WTC11 (cell line): ENCODE results near the gene RFX3. TPM values are rescaled to one million over a fixed set of nuclear protein-coding genes. Genes with fewer than 3 reads are reported as not detected.
A peak's percentile ranks its signal among the peaks of the same experiment; 100 is the strongest.

ENCODE experiments used
- ATAC-seq: fragments of 200-7000 bp; cut with Tn5 transposase; 2 replicates; pipeline ENCODE4 v1.10.0; 2021; ENCODE audit warnings: mild to moderate bottlenecking, moderate library complexity
- CTCF ChIA-PET: fragments of 300-600 bp; sonication (Branson Sonifier 250); formaldehyde crosslinking; loops from one replicate; lab custom pipeline; 2021; ENCODE audit warnings: antibody characterized with exemption; lab: Charles Lee
- POLR2A ChIA-PET: fragments of 350-600 bp; sonication (Branson Sonifier 250); formaldehyde crosslinking; loops from one replicate; lab custom pipeline; 2021; ENCODE audit warnings: antibody characterized with exemption; lab: Charles Lee
- DNase-seq: peaks from one replicate; pipeline ENCODE4 v3.0.0; 2021; ENCODE audit warnings: low spot score
- H3K27ac Mint-ChIP-seq: 2 replicates; pipeline ENCODE4 v1.8.0; 2021; ENCODE audit warnings: mixed read lengths
- H3K27me3 Mint-ChIP-seq: 2 replicates; pipeline ENCODE4 v1.8.0; 2021; ENCODE audit warnings: low read depth, mild to moderate bottlenecking, moderate library complexity, mixed read lengths
- H3K36me3 Mint-ChIP-seq: 2 replicates; pipeline ENCODE4 v1.8.0; 2021; ENCODE audit warnings: mixed read lengths
- H3K4me1 Mint-ChIP-seq: 2 replicates; pipeline ENCODE4 v1.8.0; 2022; ENCODE audit warnings: mixed read lengths
- H3K4me3 Mint-ChIP-seq: 2 replicates; pipeline ENCODE4 v1.8.0; 2021; ENCODE audit warnings: mild to moderate bottlenecking, moderate library complexity, mixed read lengths
- H3K9me3 Mint-ChIP-seq: 2 replicates; pipeline ENCODE4 v1.8.0; 2021; ENCODE audit warnings: mixed read lengths
- CREB1 ChIP-seq: sonication (generic); formaldehyde crosslinking; IDR thresholded peaks from 2 replicates; pipeline ENCODE4 v1.8.0; 2023; ENCODE audit warnings: mild to moderate bottlenecking, missing genetic modification reagents
- ETV6 ChIP-seq: sonication (generic); formaldehyde crosslinking; IDR thresholded peaks from 2 replicates; pipeline ENCODE4 v1.8.1; 2022; ENCODE audit warnings: mild to moderate bottlenecking, missing genetic modification reagents
- FOXJ3 ChIP-seq: sonication (generic); formaldehyde crosslinking; IDR thresholded peaks from 2 replicates; pipeline ENCODE4 v1.9.0; 2021; ENCODE audit warnings: missing genetic modification reagents, mild to moderate bottlenecking, borderline replicate concordance
- FOXK1 ChIP-seq: sonication (generic); formaldehyde crosslinking; IDR thresholded peaks from 2 replicates; pipeline ENCODE4 v1.8.0; 2022; ENCODE audit warnings: mild to moderate bottlenecking, moderate library complexity, missing genetic modification reagents
- GABPB1 ChIP-seq: sonication (generic); formaldehyde crosslinking; IDR thresholded peaks from 2 replicates; pipeline ENCODE4 v1.8.1; 2023; ENCODE audit warnings: mild to moderate bottlenecking, missing genetic modification reagents
- IRF2 ChIP-seq: sonication (generic); formaldehyde crosslinking; IDR thresholded peaks from 2 replicates; pipeline ENCODE4 v1.8.0; 2022; ENCODE audit warnings: low read depth, missing genetic modification reagents, borderline replicate concordance
- JAZF1 ChIP-seq: fragments of 250-450 bp; sonication (Bioruptor Pico); IDR thresholded peaks from 2 replicates; pipeline ENCODE4 v1.9.0; 2021; ENCODE audit warnings: moderate library complexity, mild to moderate bottlenecking, inconsistent platforms
- JUN ChIP-seq: sonication (generic); formaldehyde crosslinking; IDR thresholded peaks from 2 replicates; pipeline ENCODE4 v1.8.0; 2023; ENCODE audit warnings: mild to moderate bottlenecking, missing genetic modification reagents
- NFATC4 ChIP-seq: fragments of 250-450 bp; sonication (Bioruptor Pico); IDR thresholded peaks from 2 replicates; pipeline ENCODE4 v1.9.0; 2021; ENCODE audit warnings: mild to moderate bottlenecking
- NFYB ChIP-seq: sonication (generic); formaldehyde crosslinking; conservative IDR thresholded peaks from 2 replicates; pipeline ENCODE4 v1.8.0; 2022; ENCODE audit warnings: low read depth, missing genetic modification reagents
- NR1H2 ChIP-seq: sonication (generic); formaldehyde crosslinking; IDR thresholded peaks from 2 replicates; pipeline ENCODE4 v1.9.0; 2021; ENCODE audit warnings: mild to moderate bottlenecking, moderate library complexity, missing genetic modification reagents
- NR2C2 ChIP-seq: sonication (generic); formaldehyde crosslinking; IDR thresholded peaks from 2 replicates; pipeline ENCODE4 v1.8.0; 2022; ENCODE audit warnings: mild to moderate bottlenecking, missing genetic modification reagents
- NR3C1 ChIP-seq: sonication (generic); formaldehyde crosslinking; conservative IDR thresholded peaks from 2 replicates; pipeline ENCODE4 v1.8.1; 2023; ENCODE audit warnings: low read depth, mild to moderate bottlenecking, missing genetic modification reagents
- PRRX2 ChIP-seq: fragments of 250-450 bp; sonication (Bioruptor Pico); IDR thresholded peaks from 2 replicates; pipeline ENCODE4 v1.8.0; 2021; ENCODE audit warnings: mild to moderate bottlenecking
- SP1 ChIP-seq: sonication (generic); formaldehyde crosslinking; conservative IDR thresholded peaks from 2 replicates; pipeline ENCODE4 v1.8.1; 2022; ENCODE audit warnings: missing genetic modification reagents
- ZNF138 ChIP-seq: sonication (generic); formaldehyde crosslinking; conservative IDR thresholded peaks from 2 replicates; pipeline ENCODE4 v1.8.1; 2022; ENCODE audit warnings: mild to moderate bottlenecking, moderate library complexity, missing genetic modification reagents
- total RNA-seq: library from RNA; stranded (reverse); gene quantifications from 3 replicates; pipeline ENCODE4 v1.2.3, GENCODE V29; 2021
- TF ChIP-seq, protein P1 (sequence below): fragments of 200-600 bp; IDR thresholded peaks from 2 replicates; pipeline ENCODE4 v1.8.0; 2022; ENCODE audit warnings: antibody characterized with exemption
- TF ChIP-seq, protein P2 (sequence below): sonication (generic); formaldehyde crosslinking; IDR thresholded peaks from 2 replicates; pipeline ENCODE4 v1.8.1; 2023; ENCODE audit warnings: mild to moderate bottlenecking, missing genetic modification reagents, moderate library complexity
- TF ChIP-seq, protein P3 (sequence below): sonication (generic); formaldehyde crosslinking; IDR thresholded peaks from 2 replicates; pipeline ENCODE4 v1.8.0; 2022; ENCODE audit warnings: mild to moderate bottlenecking, missing genetic modification reagents
- TF ChIP-seq, protein P4 (sequence below): sonication (generic); formaldehyde crosslinking; IDR thresholded peaks from 2 replicates; pipeline ENCODE4 v1.8.1; 2023; ENCODE audit warnings: mild to moderate bottlenecking, moderate library complexity, missing genetic modification reagents
- TF ChIP-seq, protein P5 (sequence below): sonication (generic); formaldehyde crosslinking; IDR thresholded peaks from 2 replicates; pipeline ENCODE4 v1.8.1; 2022; ENCODE audit warnings: low read depth, missing genetic modification reagents, borderline replicate concordance
- TF ChIP-seq, protein P6 (sequence below): fragments of 250-450 bp; sonication (Bioruptor Pico); IDR thresholded peaks from 2 replicates; pipeline ENCODE4 v1.9.0; 2021; ENCODE audit warnings: moderate library complexity, mild to moderate bottlenecking, inconsistent platforms, borderline replicate concordance
- TF ChIP-seq, protein P7 (sequence below): sonication (generic); formaldehyde crosslinking; IDR thresholded peaks from 2 replicates; pipeline ENCODE4 v1.8.1; 2022; ENCODE audit warnings: mild to moderate bottlenecking, moderate library complexity, missing genetic modification reagents

RFX3 gene
- total RNA-seq, 1 experiment from 2014 or later = 13.7 TPM

DNA sequence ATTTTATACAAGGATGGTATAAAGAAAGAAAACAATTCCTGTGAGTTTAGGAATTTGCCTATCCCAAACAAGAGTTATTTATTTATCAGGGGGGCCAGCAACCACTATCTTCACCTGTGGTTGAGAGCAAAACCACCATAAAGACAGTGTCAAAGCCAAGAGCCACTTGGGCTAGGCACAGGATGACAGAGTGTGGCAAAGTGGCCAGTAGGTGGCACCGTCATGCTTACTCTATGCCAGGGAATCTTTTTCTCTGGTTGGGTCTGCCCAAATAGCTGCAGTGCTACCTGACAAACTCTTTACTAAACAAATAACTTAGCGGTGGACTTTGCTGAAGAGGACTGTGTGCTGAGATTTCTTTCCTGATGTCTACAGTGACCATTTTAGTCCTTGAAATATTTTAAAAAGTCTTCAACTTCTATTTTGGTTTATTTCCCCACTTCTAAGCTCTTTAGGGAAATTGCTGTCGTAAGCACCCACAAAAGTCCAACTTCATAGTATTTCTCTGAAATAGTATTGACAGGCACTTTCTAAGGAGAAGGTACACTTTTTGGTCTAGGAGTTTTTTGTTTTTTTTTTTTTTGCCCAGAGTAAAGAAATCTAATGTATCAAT lies 285.0 kb downstream of the RFX3 start:
- Mint-ChIP-seq H3K9me3 (no peaks in the 10 kb centered on the region), H3K4me3 (no peak overlapping the region), H3K27me3 (no peaks in the 10 kb centered on the region), H3K4me1 (peaks cover 12% of the 10 kb centered on the region), H3K36me3 (no peaks in the 10 kb centered on the region), H3K27ac (peak overlapping the region; percentile 12)
- ATAC-seq = peak; percentile 98
- peak; percentile 77 for DNase-seq
- CTCF ChIA-PET = interaction anchor here (0.6 to 4.5 kb wide), 37 partner anchors 9 to 886 kb away, joined by 3 to 94 read pairs (median 4); no protein-coding TSS in a partner anchor
- POLR2A ChIA-PET = interaction anchor here (0.7 kb wide), 1 partner anchor 492 kb away, joined by 3 read pairs; no protein-coding TSS in a partner anchor
- TF ChIP-seq, protein P1, sequence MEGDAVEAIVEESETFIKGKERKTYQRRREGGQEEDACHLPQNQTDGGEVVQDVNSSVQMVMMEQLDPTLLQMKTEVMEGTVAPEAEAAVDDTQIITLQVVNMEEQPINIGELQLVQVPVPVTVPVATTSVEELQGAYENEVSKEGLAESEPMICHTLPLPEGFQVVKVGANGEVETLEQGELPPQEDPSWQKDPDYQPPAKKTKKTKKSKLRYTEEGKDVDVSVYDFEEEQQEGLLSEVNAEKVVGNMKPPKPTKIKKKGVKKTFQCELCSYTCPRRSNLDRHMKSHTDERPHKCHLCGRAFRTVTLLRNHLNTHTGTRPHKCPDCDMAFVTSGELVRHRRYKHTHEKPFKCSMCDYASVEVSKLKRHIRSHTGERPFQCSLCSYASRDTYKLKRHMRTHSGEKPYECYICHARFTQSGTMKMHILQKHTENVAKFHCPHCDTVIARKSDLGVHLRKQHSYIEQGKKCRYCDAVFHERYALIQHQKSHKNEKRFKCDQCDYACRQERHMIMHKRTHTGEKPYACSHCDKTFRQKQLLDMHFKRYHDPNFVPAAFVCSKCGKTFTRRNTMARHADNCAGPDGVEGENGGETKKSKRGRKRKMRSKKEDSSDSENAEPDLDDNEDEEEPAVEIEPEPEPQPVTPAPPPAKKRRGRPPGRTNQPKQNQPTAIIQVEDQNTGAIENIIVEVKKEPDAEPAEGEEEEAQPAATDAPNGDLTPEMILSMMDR = peak; percentile 56
- no peak for TF ChIP-seq ETV6

DNA sequence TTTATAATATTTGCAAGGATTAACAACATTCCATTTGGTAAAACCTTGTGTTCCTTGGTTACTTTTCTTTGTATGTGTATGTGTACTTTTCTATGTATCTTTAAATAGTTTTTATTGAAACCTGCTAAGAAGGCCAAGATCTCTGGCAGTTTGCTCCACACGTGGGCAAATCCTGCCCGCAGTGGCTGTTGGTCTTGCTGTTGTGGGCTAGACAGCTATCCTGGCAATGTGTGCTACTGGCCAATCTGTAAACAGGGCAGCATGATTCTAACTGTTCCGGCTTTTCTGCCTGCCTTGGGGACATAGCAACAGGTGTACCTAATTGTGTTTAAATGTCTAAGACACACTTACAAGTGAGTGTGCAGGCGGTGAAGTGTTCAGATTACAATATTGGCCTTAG lies 286.6 kb downstream of the RFX3 start:
- no peak overlapping the region for H3K27ac Mint-ChIP-seq
- H3K4me1 Mint-ChIP-seq = peaks cover 12% of the 10 kb centered on the region
- no peaks in the 10 kb centered on the region for H3K27me3 Mint-ChIP-seq
- no peak overlapping the region for H3K4me3 Mint-ChIP-seq
- ATAC-seq (no peak), DNase-seq (no peak)
- ChIA-PET POLR2A (no interaction called here), CTCF (interaction anchor here (1.5 to 4.5 kb wide), 2 partner anchors 202 to 379 kb away, joined by 3 to 94 read pairs; no protein-coding TSS in a partner anchor)
- H3K9me3 Mint-ChIP-seq = no peaks in the 10 kb centered on the region
- no peak for TF ChIP-seq GABPB1 (CRISPR knock-in tag)
- TF ChIP-seq NFYB (CRISPR knock-in tag) = no peak
- no peak for TF ChIP-seq CREB1 (CRISPR knock-in tag)
- no peak for TF ChIP-seq FOXK1 (CRISPR knock-in tag)
- no peak for TF ChIP-seq JUN (CRISPR knock-in tag)
- TF ChIP-seq NR3C1 (CRISPR knock-in tag) = no peak
- no peak for TF ChIP-seq JAZF1 (CRISPR knock-in tag)
- TF ChIP-seq SP1 (CRISPR knock-in tag) = no peak
- no peak for TF ChIP-seq NR1H2 (CRISPR knock-in tag)
- TF ChIP-seq, protein P2, sequence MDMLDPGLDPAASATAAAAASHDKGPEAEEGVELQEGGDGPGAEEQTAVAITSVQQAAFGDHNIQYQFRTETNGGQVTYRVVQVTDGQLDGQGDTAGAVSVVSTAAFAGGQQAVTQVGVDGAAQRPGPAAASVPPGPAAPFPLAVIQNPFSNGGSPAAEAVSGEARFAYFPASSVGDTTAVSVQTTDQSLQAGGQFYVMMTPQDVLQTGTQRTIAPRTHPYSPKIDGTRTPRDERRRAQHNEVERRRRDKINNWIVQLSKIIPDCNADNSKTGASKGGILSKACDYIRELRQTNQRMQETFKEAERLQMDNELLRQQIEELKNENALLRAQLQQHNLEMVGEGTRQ (CRISPR knock-in tag) = no peak
- no peak for TF ChIP-seq FOXJ3 (CRISPR knock-in tag)
- no peak for TF ChIP-seq ZNF138 (CRISPR knock-in tag)
- TF ChIP-seq, protein P3, sequence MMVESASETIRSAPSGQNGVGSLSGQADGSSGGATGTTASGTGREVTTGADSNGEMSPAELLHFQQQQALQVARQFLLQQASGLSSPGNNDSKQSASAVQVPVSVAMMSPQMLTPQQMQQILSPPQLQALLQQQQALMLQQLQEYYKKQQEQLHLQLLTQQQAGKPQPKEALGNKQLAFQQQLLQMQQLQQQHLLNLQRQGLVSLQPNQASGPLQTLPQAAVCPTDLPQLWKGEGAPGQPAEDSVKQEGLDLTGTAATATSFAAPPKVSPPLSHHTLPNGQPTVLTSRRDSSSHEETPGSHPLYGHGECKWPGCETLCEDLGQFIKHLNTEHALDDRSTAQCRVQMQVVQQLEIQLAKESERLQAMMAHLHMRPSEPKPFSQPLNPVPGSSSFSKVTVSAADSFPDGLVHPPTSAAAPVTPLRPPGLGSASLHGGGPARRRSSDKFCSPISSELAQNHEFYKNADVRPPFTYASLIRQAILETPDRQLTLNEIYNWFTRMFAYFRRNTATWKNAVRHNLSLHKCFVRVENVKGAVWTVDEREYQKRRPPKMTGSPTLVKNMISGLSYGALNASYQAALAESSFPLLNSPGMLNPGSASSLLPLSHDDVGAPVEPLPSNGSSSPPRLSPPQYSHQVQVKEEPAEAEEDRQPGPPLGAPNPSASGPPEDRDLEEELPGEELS = no peak
- no peak for TF ChIP-seq NFATC4 (CRISPR knock-in tag)
- TF ChIP-seq PRRX2 (CRISPR knock-in tag) = no peak
- TF ChIP-seq NR2C2 = no peak
- no peaks in the 10 kb centered on the region for H3K36me3 Mint-ChIP-seq

DNA sequence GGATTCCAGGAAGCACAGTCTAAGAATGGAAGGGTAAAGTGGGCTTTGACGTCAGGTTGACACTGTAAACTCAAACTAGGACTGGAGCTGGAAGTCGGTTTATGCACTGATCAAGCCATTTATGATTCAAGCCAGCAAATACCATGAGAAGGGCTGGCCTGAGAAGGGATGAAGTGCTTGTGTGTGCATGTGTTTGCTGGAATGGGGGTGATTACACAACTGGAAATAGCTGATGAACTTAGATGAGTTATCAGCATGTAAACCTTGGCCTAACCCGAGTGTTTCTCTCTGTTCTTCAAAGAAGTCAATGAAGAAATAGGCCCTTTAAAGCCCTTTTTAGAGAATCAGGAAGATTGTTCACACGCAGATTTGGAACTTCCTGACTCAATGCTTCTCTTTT lies 287.6 kb downstream of the RFX3 start:
- Mint-ChIP-seq H3K36me3 (no peaks in the 10 kb centered on the region), H3K4me3 (no peak overlapping the region)
- CTCF ChIA-PET = interaction anchor here (4.5 kb wide), 1 partner anchor 203 kb away, joined by 94 read pairs; no protein-coding TSS in a partner anchor
- TF ChIP-seq NFATC4 (CRISPR knock-in tag) = no peak
- TF ChIP-seq, protein P4, sequence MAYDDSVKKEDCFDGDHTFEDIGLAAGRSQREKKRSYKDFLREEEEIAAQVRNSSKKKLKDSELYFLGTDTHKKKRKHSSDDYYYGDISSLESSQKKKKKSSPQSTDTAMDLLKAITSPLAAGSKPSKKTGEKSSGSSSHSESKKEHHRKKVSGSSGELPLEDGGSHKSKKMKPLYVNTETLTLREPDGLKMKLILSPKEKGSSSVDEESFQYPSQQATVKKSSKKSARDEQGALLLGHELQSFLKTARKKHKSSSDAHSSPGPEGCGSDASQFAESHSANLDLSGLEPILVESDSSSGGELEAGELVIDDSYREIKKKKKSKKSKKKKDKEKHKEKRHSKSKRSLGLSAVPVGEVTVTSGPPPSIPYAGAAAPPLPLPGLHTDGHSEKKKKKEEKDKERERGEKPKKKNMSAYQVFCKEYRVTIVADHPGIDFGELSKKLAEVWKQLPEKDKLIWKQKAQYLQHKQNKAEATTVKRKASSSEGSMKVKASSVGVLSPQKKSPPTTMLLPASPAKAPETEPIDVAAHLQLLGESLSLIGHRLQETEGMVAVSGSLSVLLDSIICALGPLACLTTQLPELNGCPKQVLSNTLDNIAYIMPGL (CRISPR knock-in tag) = no peak
- no peak for TF ChIP-seq FOXJ3 (CRISPR knock-in tag)
- no peak for TF ChIP-seq IRF2 (CRISPR knock-in tag)
- TF ChIP-seq, protein P5, sequence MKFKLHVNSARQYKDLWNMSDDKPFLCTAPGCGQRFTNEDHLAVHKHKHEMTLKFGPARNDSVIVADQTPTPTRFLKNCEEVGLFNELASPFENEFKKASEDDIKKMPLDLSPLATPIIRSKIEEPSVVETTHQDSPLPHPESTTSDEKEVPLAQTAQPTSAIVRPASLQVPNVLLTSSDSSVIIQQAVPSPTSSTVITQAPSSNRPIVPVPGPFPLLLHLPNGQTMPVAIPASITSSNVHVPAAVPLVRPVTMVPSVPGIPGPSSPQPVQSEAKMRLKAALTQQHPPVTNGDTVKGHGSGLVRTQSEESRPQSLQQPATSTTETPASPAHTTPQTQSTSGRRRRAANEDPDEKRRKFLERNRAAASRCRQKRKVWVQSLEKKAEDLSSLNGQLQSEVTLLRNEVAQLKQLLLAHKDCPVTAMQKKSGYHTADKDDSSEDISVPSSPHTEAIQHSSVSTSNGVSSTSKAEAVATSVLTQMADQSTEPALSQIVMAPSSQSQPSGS (CRISPR knock-in tag) = no peak
- TF ChIP-seq, protein P6, sequence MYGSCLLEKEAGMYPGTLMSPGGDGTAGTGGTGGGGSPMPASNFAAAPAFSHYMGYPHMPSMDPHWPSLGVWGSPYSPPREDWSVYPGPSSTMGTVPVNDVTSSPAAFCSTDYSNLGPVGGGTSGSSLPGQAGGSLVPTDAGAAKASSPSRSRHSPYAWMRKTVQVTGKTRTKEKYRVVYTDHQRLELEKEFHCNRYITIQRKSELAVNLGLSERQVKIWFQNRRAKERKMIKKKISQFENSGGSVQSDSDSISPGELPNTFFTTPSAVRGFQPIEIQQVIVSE (CRISPR knock-in tag) = no peak
- no peak for TF ChIP-seq FOXK1 (CRISPR knock-in tag)
- TF ChIP-seq, protein P7, sequence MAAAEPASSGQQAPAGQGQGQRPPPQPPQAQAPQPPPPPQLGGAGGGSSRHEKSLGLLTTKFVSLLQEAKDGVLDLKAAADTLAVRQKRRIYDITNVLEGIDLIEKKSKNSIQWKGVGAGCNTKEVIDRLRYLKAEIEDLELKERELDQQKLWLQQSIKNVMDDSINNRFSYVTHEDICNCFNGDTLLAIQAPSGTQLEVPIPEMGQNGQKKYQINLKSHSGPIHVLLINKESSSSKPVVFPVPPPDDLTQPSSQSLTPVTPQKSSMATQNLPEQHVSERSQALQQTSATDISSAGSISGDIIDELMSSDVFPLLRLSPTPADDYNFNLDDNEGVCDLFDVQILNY (CRISPR knock-in tag) = no peak
- TF ChIP-seq NR2C2 = no peak

More for the DNA sequence above, 287.6 kb downstream of the RFX3 start:
- Mint-ChIP-seq H3K27ac (no peak overlapping the region), H3K4me1 (peaks cover 12% of the 10 kb centered on the region), H3K9me3 (no peaks in the 10 kb centered on the region), H3K27me3 (no peaks in the 10 kb centered on the region)
- ATAC-seq (no peak), DNase-seq (no peak)
- POLR2A ChIA-PET = no interaction called here
